DND-41 (cell line): ENCODE results near the gene KCNIP1.

ENCODE experiments used
- ATAC-seq: fragments of 200-7000 bp; cut with Tn5 transposase; 3 replicates; pipeline ENCODE4 v1.9.1; 2021; ENCODE audit warnings: low read depth; ENCODE audit not compliant: insufficient read depth
- DNase-seq: peaks from one replicate; pipeline ENCODE4 v3.0.0-alpha.2; 2020
- H2AFZ ChIP-seq: 2 replicates; pipeline ENCODE4 v1.6.0; 2012; ENCODE audit warnings: low read depth, low read length
- H3K27ac ChIP-seq: 2 replicates; pipeline ENCODE4 v1.5.1; 2012; ENCODE audit warnings: low read length, inconsistent platforms
- H3K27me3 ChIP-seq: fragments of 200-600 bp; sonication (generic); 2 replicates; pipeline ENCODE4 v1.6.0; 2012; ENCODE audit warnings: low read length, mild to moderate bottlenecking, inconsistent platforms; ENCODE audit not compliant: insufficient read depth, poor library complexity
- H3K36me3 ChIP-seq: 2 replicates; pipeline ENCODE4 v1.5.1; 2012; ENCODE audit warnings: low read length, inconsistent platforms; ENCODE audit not compliant: insufficient read depth
- H3K4me1 ChIP-seq: 2 replicates; pipeline ENCODE4 v1.5.1; 2012; ENCODE audit warnings: mild to moderate bottlenecking, low read length; ENCODE audit not compliant: insufficient read depth
- H3K4me2 ChIP-seq: 2 replicates; pipeline ENCODE4 v1.6.0; 2012; ENCODE audit warnings: mild to moderate bottlenecking, moderate library complexity, low read length, inconsistent platforms; ENCODE audit not compliant: insufficient read depth
- H3K4me3 ChIP-seq, 2 experiments: fragments of 200-600 bp in 1 of 2; shearing (Covaris generic) in 1 of 2; 2 replicates each; pipeline ENCODE4 v1.5.1; 2012 to 2016; ENCODE audit warnings: inconsistent platforms in 2 of 2, low read length in 2 of 2, mild to moderate bottlenecking in 2 of 2, low read depth in 1 of 2, moderate library complexity in 1 of 2
- H3K79me2 ChIP-seq: 2 replicates; pipeline ENCODE4 v1.6.0; 2012; ENCODE audit warnings: low read length, inconsistent platforms; ENCODE audit not compliant: insufficient read depth
- H3K9ac ChIP-seq: 2 replicates; pipeline ENCODE4 v1.6.0; 2012; ENCODE audit warnings: low read depth, mild to moderate bottlenecking, inconsistent platforms, low read length, moderate library complexity
- H3K9me3 ChIP-seq: 2 replicates; pipeline ENCODE4 v1.5.1; 2012; ENCODE audit warnings: low read length, moderate library complexity, mild to moderate bottlenecking, inconsistent platforms; ENCODE audit not compliant: insufficient read depth, severe bottlenecking
- H4K20me1 ChIP-seq: 2 replicates; pipeline ENCODE4 v1.6.0; 2012; ENCODE audit warnings: low read length; ENCODE audit not compliant: insufficient read depth
- EZH2 ChIP-seq: IDR thresholded peaks from 3 replicates; pipeline ENCODE4 v1.6.1; 2012; ENCODE audit warnings: borderline replicate concordance, low read depth, mild to moderate bottlenecking, moderate library complexity, low read length, inconsistent platforms; ENCODE audit not compliant: severe bottlenecking
- TF ChIP-seq, protein P1 (sequence below): IDR thresholded peaks from 2 replicates; pipeline ENCODE4 v1.5.1; 2012; ENCODE audit warnings: borderline replicate concordance, low read length, moderate library complexity, mild to moderate bottlenecking; ENCODE audit not compliant: poor library complexity, severe bottlenecking; ENCODE audit errors: extremely low read depth

Gene KCNIP1

GRCh38 chr5:170510559-170510958 lies 6.7 kb downstream of the KCNIP1 start:
- Histone ChIP-seq H3K27me3 (peaks cover 19% of the 10 kb centered on the region), H4K20me1 (no peaks in the 10 kb centered on the region), H3K4me2 (no peak overlapping the region), H3K4me1 (no peaks in the 10 kb centered on the region), H3K9me3 (no peaks in the 10 kb centered on the region), H3K4me3 (no peak overlapping the region), H3K27ac (no peak overlapping the region), H3K79me2 (no peaks in the 10 kb centered on the region), H3K9ac (no peak overlapping the region), H2AFZ (no peak overlapping the region), H3K36me3 (no peaks in the 10 kb centered on the region)
- no peak for ATAC-seq
- DNase-seq = no peak
- no peak for TF ChIP-seq EZH2

DNA sequence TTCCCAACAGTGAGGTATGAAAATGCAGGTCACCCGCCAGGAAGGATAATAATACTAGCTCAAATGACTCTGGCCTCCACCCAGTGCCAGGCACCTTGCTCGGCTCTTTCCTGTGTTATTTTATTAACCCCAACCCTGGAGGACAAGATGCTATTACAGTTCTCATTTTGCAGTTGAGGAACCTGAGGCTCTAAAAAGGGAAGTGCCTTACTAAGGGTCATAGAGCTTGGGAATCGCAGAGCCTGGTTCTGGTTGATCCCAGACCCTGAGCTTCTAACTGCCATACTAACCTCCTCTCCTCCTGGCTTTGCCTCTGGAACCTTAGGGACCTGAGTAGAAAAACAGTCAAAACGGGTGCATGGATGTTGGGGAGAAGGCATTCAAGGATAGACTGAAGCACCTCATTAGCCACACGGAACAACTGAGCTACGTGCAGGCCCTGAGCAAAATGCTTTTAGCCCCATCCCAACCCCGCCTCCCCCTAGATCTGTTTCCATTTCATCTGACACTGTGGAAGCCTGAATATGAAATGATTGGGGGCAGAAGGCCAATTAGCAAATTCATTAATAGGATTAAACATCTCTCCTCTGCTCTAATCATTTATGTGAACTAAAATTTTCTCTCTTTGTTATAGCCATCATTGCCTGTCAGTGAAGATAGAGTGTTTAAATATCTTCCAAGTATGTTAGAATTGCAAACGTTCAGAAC lies 7.9 kb downstream of the KCNIP1 start:
- Histone ChIP-seq H3K4me2 (no peak overlapping the region), H3K36me3 (no peaks in the 10 kb centered on the region), H3K79me2 (no peaks in the 10 kb centered on the region), H3K9ac (no peak overlapping the region), H3K4me1 (no peaks in the 10 kb centered on the region), H3K27ac (no peak overlapping the region), H2AFZ (no peak overlapping the region), H3K9me3 (no peaks in the 10 kb centered on the region), H3K27me3 (peaks cover 20% of the 10 kb centered on the region), H3K4me3 (no peak overlapping the region), H4K20me1 (no peaks in the 10 kb centered on the region)
- DNase-seq (no peak), ATAC-seq (no peak)
- TF ChIP-seq EZH2 = no peak
- TF ChIP-seq, protein P1, sequence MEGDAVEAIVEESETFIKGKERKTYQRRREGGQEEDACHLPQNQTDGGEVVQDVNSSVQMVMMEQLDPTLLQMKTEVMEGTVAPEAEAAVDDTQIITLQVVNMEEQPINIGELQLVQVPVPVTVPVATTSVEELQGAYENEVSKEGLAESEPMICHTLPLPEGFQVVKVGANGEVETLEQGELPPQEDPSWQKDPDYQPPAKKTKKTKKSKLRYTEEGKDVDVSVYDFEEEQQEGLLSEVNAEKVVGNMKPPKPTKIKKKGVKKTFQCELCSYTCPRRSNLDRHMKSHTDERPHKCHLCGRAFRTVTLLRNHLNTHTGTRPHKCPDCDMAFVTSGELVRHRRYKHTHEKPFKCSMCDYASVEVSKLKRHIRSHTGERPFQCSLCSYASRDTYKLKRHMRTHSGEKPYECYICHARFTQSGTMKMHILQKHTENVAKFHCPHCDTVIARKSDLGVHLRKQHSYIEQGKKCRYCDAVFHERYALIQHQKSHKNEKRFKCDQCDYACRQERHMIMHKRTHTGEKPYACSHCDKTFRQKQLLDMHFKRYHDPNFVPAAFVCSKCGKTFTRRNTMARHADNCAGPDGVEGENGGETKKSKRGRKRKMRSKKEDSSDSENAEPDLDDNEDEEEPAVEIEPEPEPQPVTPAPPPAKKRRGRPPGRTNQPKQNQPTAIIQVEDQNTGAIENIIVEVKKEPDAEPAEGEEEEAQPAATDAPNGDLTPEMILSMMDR = no peak

DNA sequence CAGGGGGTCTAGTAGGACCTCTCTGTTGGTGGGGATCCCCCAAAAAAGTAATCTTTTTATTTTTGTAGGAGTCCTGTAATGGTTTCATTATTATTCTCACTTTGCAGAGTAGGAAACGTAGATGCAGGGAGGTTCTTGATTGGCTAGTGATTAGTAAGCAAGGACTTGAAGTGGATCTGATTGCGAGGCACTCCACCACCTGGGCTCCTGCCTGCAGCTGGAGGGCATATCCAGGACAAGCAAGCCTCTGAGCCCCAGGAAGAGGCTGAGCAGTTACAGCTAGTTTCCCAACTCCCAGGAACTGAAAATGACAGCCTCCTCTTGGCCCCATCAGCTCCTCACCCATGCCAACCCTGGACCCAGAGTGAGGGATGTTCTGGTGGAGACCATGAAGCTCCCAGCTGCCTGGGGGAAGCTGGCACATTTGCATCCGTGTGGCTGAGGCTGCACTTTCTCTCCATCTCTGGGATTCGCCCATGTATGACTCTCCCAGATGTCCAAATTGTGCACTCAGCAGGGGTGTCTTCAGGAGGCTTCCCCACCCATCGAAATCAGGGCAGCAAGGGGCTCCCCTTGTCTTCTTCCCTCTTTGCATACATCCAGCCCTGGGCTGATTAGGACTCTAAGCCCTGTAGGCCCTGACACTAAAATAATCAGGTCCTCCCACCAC lies 10.2 kb downstream of the KCNIP1 start:
- H3K4me2 ChIP-seq = no peak overlapping the region
- H3K27ac ChIP-seq = no peak overlapping the region
- TF ChIP-seq, protein P1 = no peak
- TF ChIP-seq EZH2 = no peak
- H3K9me3 ChIP-seq = no peaks in the 10 kb centered on the region
- no peaks in the 10 kb centered on the region for H3K79me2 ChIP-seq
- no peaks in the 10 kb centered on the region for H3K36me3 ChIP-seq
- DNase-seq (no peak), ATAC-seq (no peak)
- no peaks in the 10 kb centered on the region for H3K4me1 ChIP-seq
- H3K4me3 ChIP-seq = no peak overlapping the region
- no peaks in the 10 kb centered on the region for H4K20me1 ChIP-seq
- H3K9ac ChIP-seq = no peak overlapping the region
- peaks cover 20% of the 10 kb centered on the region for H3K27me3 ChIP-seq
- H2AFZ ChIP-seq = no peak overlapping the region

GRCh38 chr5:170517411-170517810 lies 13.6 kb downstream of the KCNIP1 start:
- H3K4me1 ChIP-seq = no peaks in the 10 kb centered on the region
- TF ChIP-seq, protein P1 = no peak
- no peak for TF ChIP-seq EZH2
- no peaks in the 10 kb centered on the region for H4K20me1 ChIP-seq
- no peak overlapping the region for H3K27ac ChIP-seq
- H3K4me3 ChIP-seq = no peak overlapping the region
- H2AFZ ChIP-seq = no peak overlapping the region
- H3K9ac ChIP-seq = no peak overlapping the region
- peaks cover 13% of the 10 kb centered on the region for H3K27me3 ChIP-seq
- H3K79me2 ChIP-seq = no peaks in the 10 kb centered on the region
- H3K36me3 ChIP-seq = no peaks in the 10 kb centered on the region
- ATAC-seq = no peak
- no peak overlapping the region for H3K4me2 ChIP-seq
- no peak for DNase-seq
- H3K9me3 ChIP-seq = no peaks in the 10 kb centered on the region
